ENCODE measurements around the gene TCF4.

TCF4 gene

GRCh38 chr18:55390898-55391297, 197.1 kb downstream of the TCF4 start:
- no peak for DNase-seq (ENCODE audit: low read depth, low spot score)

GRCh38 chr18:55387139-55387984, 200.6 kb downstream of the TCF4 start:
- no peak for DNase-seq (ENCODE audit: low read depth, low spot score)

- DNase-seq (ENCODE audit: low read depth, low spot score): no peak
Measured at GRCh38 chr18:55386545-55386944, 201.4 kb downstream of the TCF4 start.

- no peak for DNase-seq (ENCODE audit: low read depth, low spot score)
Measured at GRCh38 chr18:55385770-55386169, 202.2 kb downstream of the TCF4 start.

GRCh38 chr18:55384551-55385275, 203.3 kb downstream of the TCF4 start:
- DNase-seq (ENCODE audit: low read depth, low spot score): no peak

GRCh38 chr18:55384115-55384514, 203.9 kb downstream of the TCF4 start:
- DNase-seq (ENCODE audit: low read depth, low spot score): no peak

GRCh38 chr18:55382277-55382805, 205.7 kb downstream of the TCF4 start:
- no peak for DNase-seq (ENCODE audit: low read depth, low spot score)

GRCh38 chr18:55381277-55381676, 206.7 kb downstream of the TCF4 start:
- DNase-seq (ENCODE audit: low read depth, low spot score): no peak

GRCh38 chr18:55380589-55380988, 207.4 kb downstream of the TCF4 start:
- no peak for DNase-seq (ENCODE audit: low read depth, low spot score)

GRCh38 chr18:55376387-55376786, 211.6 kb downstream of the TCF4 start:
- no peak for DNase-seq (ENCODE audit: low read depth, low spot score)

GRCh38 chr18:55375930-55376329, 212.1 kb downstream of the TCF4 start:
- DNase-seq (ENCODE audit: low read depth, low spot score): no peak

GRCh38 chr18:55374741-55375140, 213.3 kb downstream of the TCF4 start:
- no peak for DNase-seq (ENCODE audit: low read depth, low spot score)

GRCh38 chr18:55372209-55372608, 215.8 kb downstream of the TCF4 start:
- no peak for DNase-seq (ENCODE audit: low read depth, low spot score)

GRCh38 chr18:55370936-55371335, 217.1 kb downstream of the TCF4 start:
- no peak for DNase-seq (ENCODE audit: low read depth, low spot score)

GRCh38 chr18:55369346-55369745, 218.6 kb downstream of the TCF4 start:
- no peak for DNase-seq (ENCODE audit: low read depth, low spot score)

GRCh38 chr18:55365342-55365741, 222.7 kb downstream of the TCF4 start:
- DNase-seq (ENCODE audit: low read depth, low spot score): no peak

GRCh38 chr18:55362303-55362702, 225.7 kb downstream of the TCF4 start:
- no peak for DNase-seq (ENCODE audit: low read depth, low spot score)

- DNase-seq (ENCODE audit: low read depth, low spot score): no peak
Measured at GRCh38 chr18:55361492-55362250, 226.3 kb downstream of the TCF4 start.

- DNase-seq (ENCODE audit: low read depth, low spot score): no peak
Measured at GRCh38 chr18:55360061-55360460, 227.9 kb downstream of the TCF4 start.

GRCh38 chr18:55356815-55357214, 231.2 kb downstream of the TCF4 start:
- DNase-seq (ENCODE audit: low read depth, low spot score): no peak

GRCh38 chr18:55355223-55355622, 232.8 kb downstream of the TCF4 start:
- DNase-seq (ENCODE audit: low read depth, low spot score): no peak

- no peak for DNase-seq (ENCODE audit: low read depth, low spot score)
Measured at GRCh38 chr18:55354795-55355194, 233.2 kb downstream of the TCF4 start.

Data from activated CD4-positive, CD25-positive, alpha-beta regulatory T cell treated with anti-CD3 and anti-CD28 coated beads, Interleukin-2, amount 50 U/mL, for 16 hours (primary cell).